NCI-H1105 treated with DMSO at 0.1 percent for 48 hours (cell line): Measurements from ENCODE around the gene KDM4C.

Experiments
- DNase-seq: peaks from one replicate; lab custom pipeline; 2025; lab: John Stamatoyannopoulos, UW

Gene KDM4C

DNA sequence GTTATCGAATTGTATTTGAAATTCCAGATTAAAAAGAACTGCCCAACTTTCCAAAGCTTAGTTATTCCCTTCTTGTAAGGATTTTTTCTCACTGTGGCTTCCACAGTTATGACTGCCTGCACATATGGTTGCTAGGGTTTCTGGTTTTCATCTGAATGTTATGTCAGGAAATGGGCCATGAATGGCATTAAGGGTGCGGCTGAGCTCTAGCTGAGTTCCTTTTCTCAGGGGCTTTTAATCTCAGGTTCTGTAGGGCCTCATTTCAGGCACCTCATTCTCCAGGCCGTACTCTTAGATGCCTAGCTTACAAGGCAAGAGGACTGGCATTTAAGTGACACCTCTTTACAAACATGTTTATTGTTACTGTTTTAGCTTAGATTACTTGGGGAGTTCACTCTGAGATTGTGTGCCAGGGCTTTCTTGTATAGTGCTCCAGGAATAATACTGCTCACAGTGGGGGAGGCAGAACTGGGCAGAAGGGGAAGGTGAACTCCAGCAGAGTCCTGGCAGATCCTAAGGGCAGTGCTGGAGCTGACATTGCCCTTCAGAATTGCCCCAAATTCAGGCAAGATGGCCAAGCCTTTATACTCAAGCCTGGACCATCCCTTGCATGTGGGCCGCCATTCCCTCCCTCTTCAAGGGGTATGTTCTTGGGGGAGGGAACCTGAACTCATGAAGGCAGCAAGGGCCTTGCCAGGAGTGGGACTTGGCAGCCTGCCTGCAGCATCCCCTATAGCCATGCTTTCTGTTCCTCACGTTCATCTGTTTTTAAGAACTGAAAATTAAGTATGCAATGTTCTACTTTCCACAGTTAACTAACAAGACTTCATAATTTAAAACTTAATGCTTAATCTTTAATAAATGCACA is 111.5 kb downstream of the KDM4C start:
- DNase-seq, result no peak

DNA sequence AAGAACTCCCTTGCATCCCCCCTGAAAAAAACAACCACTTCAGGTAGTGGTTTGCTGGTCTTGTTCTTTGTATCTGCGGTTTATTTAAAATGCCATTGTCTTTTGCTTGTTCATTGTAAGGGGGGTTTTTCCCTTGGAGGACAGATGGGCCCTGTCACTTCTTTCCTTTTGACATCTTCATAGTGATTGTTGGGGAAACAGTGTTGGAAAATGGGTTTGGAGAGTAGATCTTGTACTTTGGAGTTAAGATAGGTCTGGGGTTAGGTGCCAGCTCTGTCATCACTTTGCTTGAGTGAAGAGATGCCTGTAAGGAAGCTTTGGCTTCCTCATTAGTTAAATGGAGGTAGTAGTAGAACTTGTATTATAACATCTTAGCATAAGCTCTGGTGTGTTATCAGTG is 112.4 kb downstream of the KDM4C start:
- no peak for DNase-seq

DNA sequence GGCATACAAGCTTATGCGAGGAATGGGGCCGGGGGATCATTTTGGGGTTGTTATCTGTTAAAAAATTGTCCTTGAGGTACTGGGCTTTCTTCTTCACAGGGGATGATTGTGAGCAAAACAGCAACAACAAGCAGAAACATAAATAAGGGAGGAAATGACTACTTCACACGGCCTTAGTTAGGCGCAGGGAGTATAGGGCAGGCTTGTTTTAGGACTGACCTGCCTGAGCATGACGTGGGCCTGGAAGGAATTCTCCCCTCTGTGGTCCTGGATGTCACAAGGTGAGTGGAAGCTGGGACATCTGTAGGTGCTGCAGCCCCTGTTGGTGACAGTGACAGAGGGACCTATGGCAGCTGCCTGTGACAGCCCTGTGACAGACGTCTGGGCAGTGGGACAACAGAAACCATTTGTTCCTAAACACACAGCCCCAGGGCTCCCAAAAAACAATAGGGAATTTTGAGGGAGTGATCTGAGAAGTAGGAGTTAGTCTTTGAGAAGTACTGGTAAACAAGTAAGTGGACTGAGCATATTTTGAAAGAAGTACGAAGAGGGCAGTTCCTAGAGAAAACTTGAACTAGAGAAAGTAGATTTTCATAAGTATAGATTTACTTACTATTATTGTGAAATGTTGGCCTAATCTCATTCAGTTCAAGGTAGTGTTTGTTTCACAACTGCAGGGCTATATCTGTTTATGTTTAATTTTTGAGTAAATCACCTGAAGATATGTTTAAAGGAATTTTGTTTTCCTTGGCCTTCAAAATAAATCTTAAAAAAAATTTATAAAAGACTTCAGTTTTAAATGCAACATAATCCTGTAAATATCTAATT is 113.1 kb downstream of the KDM4C start:
- DNase-seq, result no peak

- no peak for DNase-seq
Observed at GRCh38 chr9:6873857-6874256, 116.1 kb downstream of the KDM4C start.

- no peak for DNase-seq
Observed at GRCh38 chr9:6876195-6876894, 118.6 kb downstream of the KDM4C start.

GRCh38 chr9:6877671-6878161 is 119.9 kb downstream of the KDM4C start:
- DNase-seq, result no peak

DNA sequence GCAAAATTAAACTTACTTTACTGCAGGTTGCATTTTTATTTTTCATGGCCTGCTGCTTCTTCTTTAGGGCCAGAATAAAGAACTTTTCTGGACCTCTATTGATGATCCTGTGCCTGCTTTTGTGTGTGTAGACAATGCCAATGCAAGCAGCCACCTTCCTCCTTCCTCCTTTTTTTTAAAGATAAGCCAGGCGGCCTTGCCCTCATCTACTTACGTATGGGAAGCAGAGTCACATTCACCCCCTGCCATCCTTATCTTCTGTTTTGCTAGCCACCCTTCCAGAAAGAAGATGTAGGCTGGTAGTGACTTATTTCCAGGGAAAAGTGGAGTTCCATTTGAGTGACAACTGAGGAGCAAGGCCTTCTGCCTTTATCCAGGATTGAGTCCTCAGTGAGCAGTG is 122.9 kb downstream of the KDM4C start:
- no peak for DNase-seq

- DNase-seq, result no peak
Observed at GRCh38 chr9:6884101-6884500, 126.3 kb downstream of the KDM4C start.

- DNase-seq, result no peak
Observed at GRCh38 chr9:6884990-6885389, 127.2 kb downstream of the KDM4C start.

DNA sequence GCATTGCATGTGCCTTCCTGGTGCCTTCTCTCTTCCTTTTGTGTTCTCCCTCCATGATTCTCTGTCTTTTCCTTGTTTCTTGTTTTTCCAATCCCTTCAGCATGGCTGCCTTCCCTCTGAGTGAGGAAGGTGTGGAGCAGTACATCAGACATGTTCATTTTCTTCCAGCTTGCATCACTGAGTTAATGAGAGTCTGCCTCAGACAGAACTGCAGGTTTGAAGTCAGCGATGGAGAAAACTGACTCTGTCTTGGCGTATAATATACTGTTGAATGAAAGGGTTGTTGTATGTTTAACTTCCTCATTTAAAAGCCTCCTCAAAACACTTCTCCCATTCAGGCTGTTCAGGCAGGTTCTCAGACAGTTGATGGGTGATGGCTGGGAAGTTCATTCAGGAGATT is 129.3 kb downstream of the KDM4C start:
- no peak for DNase-seq

DNA sequence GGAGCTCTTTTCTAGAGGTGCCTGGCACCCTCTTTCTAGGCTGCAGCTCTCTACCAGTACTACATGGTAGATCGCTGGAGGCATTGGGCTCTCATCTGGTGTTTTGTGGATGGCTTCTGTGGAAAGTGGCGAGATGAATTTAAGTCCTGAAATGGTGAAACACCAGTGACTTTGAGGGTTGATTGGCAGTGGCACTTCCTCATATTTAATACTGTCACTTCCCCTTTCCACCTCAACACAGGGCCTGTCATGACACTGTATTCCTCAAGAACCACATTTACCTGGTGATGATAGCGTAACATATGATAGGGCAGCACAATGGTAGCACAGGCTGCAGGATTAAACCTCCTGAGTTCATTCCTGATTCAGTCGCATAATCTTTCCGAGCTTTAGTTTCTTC is 132.1 kb downstream of the KDM4C start:
- DNase-seq, result no peak

GRCh38 chr9:6893350-6894131 is 135.8 kb downstream of the KDM4C start:
- no peak for DNase-seq

DNA sequence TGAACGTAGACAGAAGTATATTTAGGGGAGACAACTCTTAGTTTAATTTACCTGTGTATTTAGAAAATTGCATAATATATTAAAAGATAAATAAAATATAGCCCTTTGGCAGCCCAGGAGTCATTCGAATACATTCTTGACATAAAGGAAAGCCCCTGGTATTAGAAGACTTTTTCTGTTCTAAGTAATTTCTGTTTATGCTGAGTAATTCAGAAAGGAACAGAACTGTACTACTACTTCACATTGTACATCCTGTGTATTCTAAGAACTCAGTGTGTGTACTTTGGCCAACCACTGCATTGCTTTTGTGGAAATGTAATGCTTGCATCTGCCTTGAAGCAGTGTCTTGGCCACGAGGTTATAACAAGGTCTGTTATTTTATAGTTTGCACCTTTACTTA is 136.4 kb downstream of the KDM4C start:
- DNase-seq, result no peak

DNA sequence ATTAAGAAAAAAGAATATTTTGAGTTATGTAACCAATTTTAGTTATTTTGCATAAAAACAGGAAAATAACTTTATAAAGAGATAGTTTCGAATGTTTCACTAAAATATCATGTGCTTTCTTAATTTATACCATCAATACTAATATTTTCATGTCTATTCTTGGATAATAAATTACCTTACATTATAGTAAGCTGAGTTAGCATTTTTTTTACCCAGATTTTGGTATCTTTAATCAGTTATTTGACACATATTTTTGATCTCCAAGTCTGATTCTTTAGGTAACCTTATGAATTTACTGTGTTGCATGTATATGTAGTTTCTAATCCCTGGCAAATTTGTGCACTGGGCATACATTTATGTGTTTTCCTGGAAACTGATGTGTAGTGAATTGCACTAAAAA is 138.0 kb downstream of the KDM4C start:
- no peak for DNase-seq

DNA sequence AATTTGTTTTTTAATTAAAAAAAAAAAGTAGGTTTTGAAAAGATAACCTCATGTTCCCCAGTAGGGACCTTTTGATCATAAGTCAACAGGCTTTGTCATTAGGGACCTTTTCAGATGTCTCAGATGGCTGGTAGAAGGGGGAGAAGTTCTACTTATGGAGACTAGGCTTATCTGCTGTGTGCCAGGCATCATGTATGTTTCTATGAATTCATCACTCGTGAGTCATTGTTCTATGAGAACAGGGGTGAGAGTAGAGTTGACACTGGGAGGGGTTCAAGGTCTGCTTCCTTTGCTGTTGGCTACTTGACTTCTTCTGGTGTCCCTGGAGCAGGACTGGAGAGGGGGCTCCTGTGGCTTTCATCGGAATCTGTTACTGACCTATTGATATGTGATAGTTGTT is 138.8 kb downstream of the KDM4C start:
- no peak for DNase-seq

DNA sequence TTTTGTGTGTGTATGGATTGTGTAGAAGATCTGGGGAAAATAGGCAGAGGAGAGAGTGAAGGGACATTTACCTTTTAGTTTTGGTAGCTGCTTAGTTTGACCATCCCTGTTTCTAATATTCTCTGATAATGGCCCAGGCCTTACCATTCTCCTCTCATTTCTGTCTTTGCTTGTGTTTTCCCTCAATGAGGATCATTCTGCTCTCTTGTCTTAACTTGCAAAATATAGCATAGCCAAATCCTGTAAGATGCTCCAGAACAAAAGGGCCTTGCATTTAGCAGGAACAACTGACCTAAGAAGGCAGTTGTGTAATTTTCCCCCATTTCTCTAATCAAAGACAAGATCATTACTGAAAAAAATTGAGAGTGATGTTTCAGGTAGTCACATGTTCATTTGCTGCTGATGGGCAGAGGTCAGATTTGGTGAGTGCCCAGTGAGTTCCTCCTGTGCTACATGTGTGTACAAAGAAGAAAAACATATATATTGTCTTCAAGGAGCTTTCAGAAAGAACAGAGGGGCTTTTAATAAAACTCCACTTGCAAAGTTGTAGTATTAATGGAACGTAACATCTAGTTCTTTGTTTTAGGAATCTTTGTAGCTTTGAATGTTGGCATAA is 139.5 kb downstream of the KDM4C start:
- DNase-seq, result no peak

GRCh38 chr9:6897898-6898302 is 140.1 kb downstream of the KDM4C start:
- DNase-seq, result no peak

GRCh38 chr9:6899274-6899673 is 141.5 kb downstream of the KDM4C start:
- DNase-seq, result no peak

GRCh38 chr9:6900440-6900883 is 142.7 kb downstream of the KDM4C start:
- DNase-seq, result no peak

GRCh38 chr9:6901180-6901579 is 143.4 kb downstream of the KDM4C start:
- DNase-seq, result no peak

DNA sequence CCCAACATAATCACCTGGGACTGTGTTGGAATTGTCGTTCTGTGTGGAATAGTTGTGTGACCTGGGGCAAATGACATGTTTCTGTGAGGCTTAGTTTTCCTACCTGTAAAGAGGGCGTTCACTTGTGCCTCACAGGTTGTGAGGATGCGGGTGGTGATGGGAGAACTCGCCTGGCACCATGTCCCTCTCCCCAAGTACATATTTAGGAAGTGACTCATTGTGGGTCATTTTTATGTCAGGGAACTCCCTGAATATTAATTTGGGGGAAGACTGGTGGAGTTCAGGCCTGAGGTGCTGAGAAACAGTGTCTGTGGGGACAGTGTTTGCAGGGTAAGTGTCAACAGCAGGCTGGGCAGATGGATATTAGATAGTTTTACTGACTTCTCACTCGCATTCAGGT is 144.7 kb downstream of the KDM4C start:
- no peak for DNase-seq
